ENCODE results near the gene MAGI2. TPM values are rescaled to one million over a fixed set of nuclear protein-coding genes. Genes with fewer than 3 reads are reported as not detected.

Gene MAGI2
- polyA plus RNA-seq, 3 donors from 2014 or later = not detected

DNA sequence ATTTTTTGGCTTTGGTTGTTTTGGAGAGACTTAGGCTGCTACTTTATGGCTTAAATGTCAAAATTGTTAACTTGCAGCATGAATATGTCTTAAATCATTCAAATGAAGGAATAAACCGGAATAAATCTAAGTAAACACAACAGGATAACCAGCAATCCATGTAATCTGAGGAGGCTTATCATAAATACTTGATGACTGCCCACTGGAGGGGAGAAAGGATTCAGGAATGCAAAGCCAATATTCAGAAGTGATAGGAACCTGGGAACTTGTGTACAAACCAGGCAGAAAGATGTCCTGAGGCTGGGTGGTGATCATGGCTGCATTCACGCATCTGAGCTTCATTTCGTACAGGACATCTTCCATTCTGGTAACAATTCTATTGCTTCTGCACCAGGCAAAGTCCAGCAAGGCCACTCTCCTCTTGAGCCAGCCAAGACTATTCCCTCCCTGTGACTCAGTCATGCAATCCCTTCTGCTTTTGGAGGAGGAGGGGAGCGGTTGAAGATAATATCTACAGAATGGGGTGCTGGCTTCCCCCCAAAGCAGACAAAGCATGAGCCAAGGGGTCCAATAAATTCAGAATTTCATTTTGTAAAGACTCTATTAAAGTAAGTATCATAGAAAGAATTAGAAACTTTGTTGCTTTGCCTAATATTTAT, 1280.4 kb downstream of the MAGI2 start:
- H3K27ac Mint-ChIP-seq = no peak overlapping the region
- no peak for DNase-seq
- no peak overlapping the region for H3K4me3 Mint-ChIP-seq
- peaks cover 0 to 1% (median 0%) of the 10 kb centered on the region in 6 donors for H3K9me3 Mint-ChIP-seq
- H3K36me3 Mint-ChIP-seq = no peaks in the 10 kb centered on the region
- H3K27me3 Mint-ChIP-seq (ENCODE audit: low read depth in 3 of 3) = peaks cover 0 to 8% (median 4%) of the 10 kb centered on the region in 3 donors
- H3K4me1 Mint-ChIP-seq = no peaks in the 10 kb centered on the region

DNA sequence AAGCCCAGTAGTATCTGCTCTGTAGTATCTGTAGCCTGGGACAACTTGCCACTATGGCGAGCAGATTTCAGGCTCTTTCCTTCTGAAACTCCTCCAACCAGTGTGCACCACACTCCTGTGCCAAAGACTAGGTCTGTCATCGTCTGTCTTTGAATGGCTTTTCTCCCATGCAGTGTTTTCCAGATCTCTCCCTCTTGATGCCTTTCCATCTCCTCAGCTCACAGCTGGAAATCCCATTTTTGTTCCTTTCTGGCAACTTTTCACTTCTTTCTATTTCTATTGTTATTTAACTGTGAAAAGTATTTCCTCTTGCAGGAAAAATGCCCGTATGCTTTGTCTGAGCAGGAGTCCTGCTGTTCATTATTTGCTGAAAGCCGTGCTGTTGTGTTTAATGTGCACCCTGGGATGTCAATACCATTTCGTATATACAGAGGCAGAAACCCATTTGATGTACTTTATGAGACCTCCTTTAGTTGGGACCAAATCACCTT, 1281.2 kb downstream of the MAGI2 start:
- peaks cover 0 to 1% (median 0%) of the 10 kb centered on the region in 6 donors for H3K9me3 Mint-ChIP-seq
- no peak for DNase-seq
- H3K27me3 Mint-ChIP-seq (ENCODE audit: low read depth in 3 of 3) = peaks cover 0 to 8% (median 4%) of the 10 kb centered on the region in 3 donors
- H3K36me3 Mint-ChIP-seq = no peaks in the 10 kb centered on the region
- H3K27ac Mint-ChIP-seq = no peak overlapping the region
- H3K4me1 Mint-ChIP-seq = no peaks in the 10 kb centered on the region
- H3K4me3 Mint-ChIP-seq = no peak overlapping the region

DNA sequence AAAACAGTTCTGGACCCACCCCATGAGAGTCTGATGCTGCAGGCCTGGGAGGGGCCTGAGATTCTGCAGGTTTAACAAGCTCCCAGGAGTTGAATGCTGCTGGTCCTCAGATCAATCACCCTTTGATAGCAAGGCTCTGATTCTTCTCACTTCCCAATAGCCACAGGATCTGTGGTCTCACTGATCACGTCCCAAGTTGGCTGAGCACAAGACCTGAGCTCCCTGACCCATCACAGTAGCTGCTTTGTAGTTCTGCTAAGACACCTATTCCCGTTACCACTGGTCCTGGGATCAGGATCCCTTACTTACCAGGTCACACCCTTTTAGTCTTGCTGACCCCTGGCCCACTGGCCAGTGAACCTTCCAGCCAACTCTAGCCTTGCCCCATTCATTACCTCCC, 1282.1 kb downstream of the MAGI2 start:
- DNase-seq = no peak
- H3K27me3 Mint-ChIP-seq (ENCODE audit: low read depth in 3 of 3) = peaks cover 0 to 8% (median 4%) of the 10 kb centered on the region in 3 donors
- H3K27ac Mint-ChIP-seq = no peak overlapping the region
- no peaks in the 10 kb centered on the region for H3K4me1 Mint-ChIP-seq
- H3K9me3 Mint-ChIP-seq = peaks cover 0 to 1% (median 0%) of the 10 kb centered on the region in 6 donors
- no peak overlapping the region for H3K4me3 Mint-ChIP-seq
- H3K36me3 Mint-ChIP-seq = no peaks in the 10 kb centered on the region

DNA sequence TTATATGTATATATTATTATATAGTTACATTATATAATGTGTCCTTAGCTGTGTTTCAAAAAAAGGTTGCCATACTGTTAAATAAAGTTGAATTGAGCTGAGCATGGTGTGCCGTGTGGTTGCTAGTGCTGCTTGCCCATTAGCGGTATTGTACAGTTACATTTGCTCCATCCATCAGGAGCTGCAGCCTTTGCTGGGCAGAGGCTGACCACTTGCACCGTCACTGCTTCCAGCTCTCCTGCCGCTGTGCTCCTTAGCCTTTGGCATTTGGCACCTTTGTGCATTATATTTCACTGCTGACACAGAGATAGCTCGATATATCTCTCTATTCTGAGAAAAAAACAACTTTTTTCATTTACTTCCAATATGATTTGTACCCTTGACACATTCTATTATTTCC, 1282.7 kb downstream of the MAGI2 start:
- Mint-ChIP-seq H3K4me3 (no peak overlapping the region), H3K27me3 (ENCODE audit: low read depth in 3 of 3) (peaks cover 0 to 8% (median 4%) of the 10 kb centered on the region in 3 donors), H3K36me3 (no peaks in the 10 kb centered on the region), H3K27ac (no peak overlapping the region), H3K9me3 (peaks cover 0 to 1% (median 0%) of the 10 kb centered on the region in 6 donors), H3K4me1 (no peaks in the 10 kb centered on the region)
- DNase-seq = no peak

DNA sequence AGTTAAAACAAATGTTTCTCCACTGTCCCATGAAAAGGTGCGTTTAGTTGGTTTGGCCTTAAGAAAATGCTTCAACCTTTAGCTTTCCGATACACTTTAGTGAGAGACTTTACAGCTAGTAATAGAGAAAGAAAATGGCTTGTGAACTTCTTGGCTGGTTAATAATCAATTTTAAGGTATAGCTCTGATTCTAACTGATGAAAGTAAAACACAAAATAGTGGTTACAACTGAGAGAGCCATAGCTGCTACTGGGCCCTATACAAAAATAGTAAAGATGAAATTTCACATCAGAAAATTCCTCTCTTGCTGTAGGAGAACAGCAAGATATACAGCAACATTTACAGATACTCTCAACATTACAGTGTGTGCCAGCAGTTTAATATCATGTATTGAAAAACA, 1283.5 kb downstream of the MAGI2 start:
- DNase-seq = no peak
- no peak overlapping the region for H3K27ac Mint-ChIP-seq
- no peaks in the 10 kb centered on the region for H3K36me3 Mint-ChIP-seq
- H3K27me3 Mint-ChIP-seq (ENCODE audit: low read depth in 3 of 3) = peaks cover 0 to 4% (median 4%) of the 10 kb centered on the region in 3 donors
- H3K4me1 Mint-ChIP-seq = no peaks in the 10 kb centered on the region
- H3K9me3 Mint-ChIP-seq = peaks cover 0 to 1% (median 0%) of the 10 kb centered on the region in 6 donors
- H3K4me3 Mint-ChIP-seq = no peak overlapping the region

DNA sequence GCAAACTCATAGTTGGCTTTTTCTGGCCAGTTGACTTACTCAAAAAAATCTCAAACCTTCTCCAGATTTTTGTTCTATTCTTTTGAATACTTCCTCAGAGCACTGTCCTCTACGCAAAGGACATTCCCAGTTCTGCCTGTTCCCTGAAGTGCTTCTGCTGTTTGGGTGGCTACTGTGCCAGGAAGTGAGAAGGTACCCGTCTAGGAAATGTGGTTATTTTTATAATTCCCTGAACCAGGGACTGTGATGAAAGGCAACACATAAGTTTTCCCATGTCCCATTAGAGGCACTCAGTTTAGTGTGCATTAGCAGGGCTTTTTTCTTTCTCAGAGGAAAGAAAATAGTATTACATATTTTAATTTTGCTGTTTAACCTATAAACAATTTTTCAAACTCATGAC, 1284.6 kb downstream of the MAGI2 start:
- DNase-seq = no peak
- peaks cover 0 to 4% (median 4%) of the 10 kb centered on the region in 3 donors for H3K27me3 Mint-ChIP-seq (ENCODE audit: low read depth in 3 of 3)
- peaks cover 0 to 3% (median 0%) of the 10 kb centered on the region in 6 donors for H3K9me3 Mint-ChIP-seq
- H3K4me3 Mint-ChIP-seq = no peak overlapping the region
- no peaks in the 10 kb centered on the region for H3K4me1 Mint-ChIP-seq
- H3K36me3 Mint-ChIP-seq = no peaks in the 10 kb centered on the region
- no peak overlapping the region for H3K27ac Mint-ChIP-seq

DNA sequence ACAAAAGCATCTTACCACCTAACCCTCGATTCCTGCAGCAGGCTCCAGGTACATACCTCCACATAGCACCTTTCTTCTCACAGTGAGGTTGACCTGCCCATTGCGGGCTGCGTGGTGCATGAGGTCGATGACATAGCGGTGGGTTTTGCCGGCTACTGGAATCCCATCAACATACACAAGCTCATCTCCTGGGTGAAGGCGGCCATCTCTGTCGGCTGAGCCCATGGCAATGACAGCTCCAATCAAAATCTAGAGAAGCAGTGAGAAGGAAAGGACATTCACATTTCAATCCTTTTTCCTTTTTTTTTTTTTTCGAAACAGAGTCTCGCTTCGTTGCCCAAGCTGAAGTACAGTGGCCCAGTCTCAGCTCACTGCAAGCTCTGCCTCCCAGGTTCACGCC, 1285.6 kb downstream of the MAGI2 start:
- Mint-ChIP-seq H3K4me1 (no peaks in the 10 kb centered on the region), H3K9me3 (peaks cover 0 to 3% (median 0%) of the 10 kb centered on the region in 6 donors), H3K27me3 (ENCODE audit: low read depth in 3 of 3) (peaks cover 0 to 2% (median under 1%) of the 10 kb centered on the region in 3 donors), H3K27ac (no peak overlapping the region), H3K36me3 (no peaks in the 10 kb centered on the region), H3K4me3 (no peak overlapping the region)
- DNase-seq = no peak

DNA sequence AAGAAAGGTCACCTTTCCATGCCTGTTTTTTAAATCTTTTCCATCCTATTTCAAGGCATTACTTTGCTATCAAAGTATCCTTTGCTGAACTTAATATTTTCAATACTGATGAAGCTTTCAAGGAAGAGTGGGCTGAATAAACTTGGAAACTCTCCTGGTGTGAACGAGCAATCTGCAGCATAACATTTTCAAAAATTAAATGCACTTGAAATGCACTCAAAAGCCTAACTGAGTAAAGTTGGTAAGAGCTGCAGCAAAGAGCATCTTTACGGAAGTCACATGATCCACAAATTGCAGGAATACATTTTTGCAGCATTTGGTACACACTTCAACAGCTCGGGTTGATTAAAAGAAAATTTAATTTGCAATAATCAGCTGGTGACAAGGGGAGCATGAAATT, 1287.6 kb downstream of the MAGI2 start:
- Mint-ChIP-seq H3K36me3 (no peaks in the 10 kb centered on the region), H3K27me3 (ENCODE audit: low read depth in 3 of 3) (no peaks in the 10 kb centered on the region), H3K27ac (no peak overlapping the region), H3K9me3 (peaks cover 0 to 2% (median 0%) of the 10 kb centered on the region in 6 donors), H3K4me1 (no peaks in the 10 kb centered on the region), H3K4me3 (no peak overlapping the region)
- no peak for DNase-seq

DNA sequence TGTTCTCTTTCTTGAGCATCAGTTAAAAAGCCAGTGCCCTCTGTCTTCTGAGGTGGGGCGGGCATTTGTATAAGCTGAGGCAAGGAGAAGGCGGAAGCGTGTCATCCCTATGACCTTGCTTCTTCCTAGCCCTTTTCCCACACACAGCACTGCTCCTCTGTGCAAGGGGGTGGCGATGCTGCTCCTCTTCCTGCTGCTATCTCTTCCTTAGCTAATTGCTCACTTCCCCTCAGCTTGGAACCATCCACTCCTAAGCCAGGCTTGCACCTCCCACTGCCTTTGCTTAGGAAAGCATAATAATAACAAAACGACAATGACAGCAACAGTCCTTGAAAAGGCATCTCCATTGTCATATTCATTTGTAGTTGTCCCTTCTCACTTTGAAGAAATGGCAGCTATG, 1288.0 kb downstream of the MAGI2 start:
- no peak overlapping the region for H3K27ac Mint-ChIP-seq
- H3K9me3 Mint-ChIP-seq = peaks cover 0 to 2% (median 0%) of the 10 kb centered on the region in 6 donors
- no peaks in the 10 kb centered on the region for H3K4me1 Mint-ChIP-seq
- H3K36me3 Mint-ChIP-seq = no peaks in the 10 kb centered on the region
- no peak overlapping the region for H3K4me3 Mint-ChIP-seq
- H3K27me3 Mint-ChIP-seq (ENCODE audit: low read depth in 3 of 3) = no peaks in the 10 kb centered on the region
- no peak for DNase-seq

DNA sequence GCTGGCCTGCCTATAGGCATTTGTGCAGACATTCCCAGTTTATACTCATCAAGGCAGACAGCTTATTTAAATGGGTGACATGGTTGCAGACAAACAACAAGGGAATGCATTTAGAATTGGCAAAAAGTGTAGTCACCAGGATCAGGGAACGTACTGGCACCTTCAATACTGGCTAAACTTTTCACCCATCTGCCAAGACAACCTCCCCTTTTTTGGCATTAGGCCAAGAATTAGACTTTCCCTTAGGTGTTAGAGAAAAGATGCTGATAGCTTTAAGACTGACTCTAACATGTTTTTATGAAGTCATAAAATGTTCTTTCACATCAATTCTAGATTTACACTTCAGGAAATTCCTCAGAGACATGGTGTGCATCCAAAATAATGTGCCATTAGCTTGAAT, 1289.0 kb downstream of the MAGI2 start:
- Mint-ChIP-seq H3K27me3 (ENCODE audit: low read depth in 3 of 3) (no peaks in the 10 kb centered on the region), H3K9me3 (peaks cover 0 to 2% (median 0%) of the 10 kb centered on the region in 6 donors), H3K27ac (no peak overlapping the region), H3K36me3 (no peaks in the 10 kb centered on the region), H3K4me3 (no peak overlapping the region), H3K4me1 (no peaks in the 10 kb centered on the region)
- no peak for DNase-seq

DNA sequence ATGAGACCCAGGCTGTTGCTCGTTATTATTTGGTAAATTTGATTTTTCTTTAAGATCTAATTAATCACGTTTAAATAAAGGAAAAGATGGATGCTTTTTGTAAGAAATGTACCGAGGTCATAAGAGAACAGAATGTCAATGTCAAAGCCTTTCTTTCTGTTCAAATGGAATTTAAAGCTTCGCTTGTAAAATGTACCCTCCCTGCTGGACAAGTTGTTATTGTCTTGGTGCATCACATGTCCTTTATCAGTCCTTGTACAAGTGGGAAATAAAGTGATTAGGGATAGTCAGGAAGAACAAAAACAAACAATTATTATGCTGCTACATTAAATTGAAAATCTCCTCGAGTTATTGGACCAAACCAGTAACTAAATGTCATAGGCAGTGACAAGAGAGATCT, 1291.7 kb downstream of the MAGI2 start:
- Mint-ChIP-seq H3K27ac (no peak overlapping the region), H3K27me3 (ENCODE audit: low read depth in 3 of 3) (peaks cover 0 to 3% (median 0%) of the 10 kb centered on the region in 3 donors), H3K4me1 (no peaks in the 10 kb centered on the region), H3K36me3 (no peaks in the 10 kb centered on the region), H3K9me3 (peaks cover 0 to 2% (median 0%) of the 10 kb centered on the region in 6 donors), H3K4me3 (no peak overlapping the region)
- DNase-seq = no peak

DNA sequence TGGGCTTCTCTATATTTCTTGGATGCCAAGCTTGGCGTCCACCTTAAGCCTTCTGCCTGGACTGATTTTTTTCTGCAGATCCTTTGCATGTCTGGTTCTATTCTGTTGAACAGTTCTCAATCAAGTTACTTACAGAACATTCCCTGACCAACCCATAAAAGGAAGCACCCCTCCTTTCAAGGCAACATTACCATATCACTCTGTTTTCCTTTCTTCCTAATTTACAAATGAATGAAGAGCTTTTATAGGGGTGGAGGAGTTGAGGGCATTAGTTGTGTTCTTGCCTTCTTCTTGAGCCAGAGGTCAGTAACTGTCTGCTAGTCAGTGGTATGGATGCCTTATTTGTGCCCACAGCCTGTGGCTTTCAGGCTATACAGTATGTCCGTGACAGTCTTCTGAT, 1293.9 kb downstream of the MAGI2 start:
- Mint-ChIP-seq H3K4me3 (no peak overlapping the region), H3K27me3 (ENCODE audit: low read depth in 3 of 3) (peaks cover 0 to 6% (median 5%) of the 10 kb centered on the region in 3 donors), H3K9me3 (peaks cover 0 to 2% (median 0%) of the 10 kb centered on the region in 6 donors), H3K36me3 (no peaks in the 10 kb centered on the region), H3K27ac (no peak overlapping the region), H3K4me1 (no peaks in the 10 kb centered on the region)
- no peak for DNase-seq

DNA sequence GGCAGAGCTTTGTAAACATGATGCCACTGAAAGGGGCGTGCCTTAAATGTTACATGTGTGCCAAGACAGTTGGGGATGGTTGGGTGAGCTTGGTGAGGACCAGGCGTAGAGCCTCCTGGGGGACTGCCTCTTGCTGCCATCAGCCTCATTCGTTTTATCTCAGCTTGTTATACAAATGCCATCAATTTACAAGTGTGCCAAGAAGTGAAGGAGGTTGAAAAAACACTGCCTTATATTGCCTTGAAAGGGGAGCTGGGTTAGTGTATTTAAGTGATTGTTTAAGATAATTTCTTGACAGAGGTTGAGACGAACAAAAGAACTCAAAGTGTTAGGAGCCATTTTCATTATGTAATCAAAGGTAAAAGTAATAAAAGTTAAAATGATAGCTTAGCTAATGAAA, 1300.2 kb downstream of the MAGI2 start:
- no peaks in the 10 kb centered on the region for H3K4me1 Mint-ChIP-seq
- no peaks in the 10 kb centered on the region for H3K36me3 Mint-ChIP-seq
- H3K27me3 Mint-ChIP-seq (ENCODE audit: low read depth in 3 of 3) = peaks cover 0 to 10% (median 2%) of the 10 kb centered on the region in 3 donors
- H3K4me3 Mint-ChIP-seq = no peak overlapping the region
- DNase-seq = no peak
- no peak overlapping the region for H3K27ac Mint-ChIP-seq
- no peaks in the 10 kb centered on the region for H3K9me3 Mint-ChIP-seq

DNA sequence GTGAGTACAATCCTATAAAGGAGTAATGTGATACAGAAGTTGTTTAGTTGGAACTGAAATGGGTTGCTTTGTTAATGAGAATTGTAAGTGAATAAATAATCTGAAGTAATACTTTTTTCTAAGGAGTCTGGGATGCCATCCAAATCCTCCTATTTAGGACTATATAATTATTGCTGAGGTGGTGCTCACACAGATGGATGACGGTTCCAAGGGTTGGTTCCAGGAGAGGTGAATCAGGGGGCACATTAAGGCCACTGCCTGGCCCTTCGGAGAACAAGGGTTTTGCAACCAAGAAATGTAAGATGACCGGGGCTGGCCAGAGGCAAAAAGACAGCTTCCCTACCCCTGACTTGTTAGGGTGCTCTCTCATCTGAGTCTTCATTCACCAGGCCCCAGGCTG, 1302.2 kb downstream of the MAGI2 start:
- no peak for DNase-seq
- Mint-ChIP-seq H3K4me3 (no peak overlapping the region), H3K36me3 (no peaks in the 10 kb centered on the region), H3K4me1 (no peaks in the 10 kb centered on the region), H3K27me3 (ENCODE audit: low read depth in 3 of 3) (peaks cover 0 to 5% (median 2%) of the 10 kb centered on the region in 3 donors), H3K9me3 (peaks cover 0 to 2% (median 0%) of the 10 kb centered on the region in 6 donors), H3K27ac (no peak overlapping the region)

DNA sequence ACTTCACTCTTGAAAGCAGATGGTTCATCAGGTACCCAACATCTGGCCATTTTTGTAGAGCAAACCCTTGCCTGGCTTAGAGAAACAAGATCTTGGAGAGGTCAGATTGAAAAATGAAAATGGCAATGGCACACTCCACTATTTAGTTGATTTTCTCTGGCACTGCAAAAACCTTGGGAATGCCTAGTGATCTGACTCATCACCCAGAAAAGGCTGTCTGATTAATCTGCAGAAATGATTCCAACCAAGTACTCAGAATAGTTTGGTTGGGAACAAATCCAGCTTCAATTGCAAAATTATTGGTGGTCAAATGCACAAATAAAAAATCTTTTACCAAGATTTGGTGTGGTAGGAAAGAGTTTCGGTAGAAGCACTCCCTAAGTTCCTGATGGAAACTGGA, 1303.7 kb downstream of the MAGI2 start:
- H3K36me3 Mint-ChIP-seq = no peaks in the 10 kb centered on the region
- no peak overlapping the region for H3K27ac Mint-ChIP-seq
- no peaks in the 10 kb centered on the region for H3K4me1 Mint-ChIP-seq
- no peak for DNase-seq
- peaks cover 0 to 2% (median 0%) of the 10 kb centered on the region in 6 donors for H3K9me3 Mint-ChIP-seq
- H3K4me3 Mint-ChIP-seq = no peak overlapping the region
- peaks cover 0 to 10% (median 0%) of the 10 kb centered on the region in 3 donors for H3K27me3 Mint-ChIP-seq (ENCODE audit: low read depth in 3 of 3)

Measured in immature natural killer cell (primary cell).